Stomach (tissue), 9 donors: ENCODE data around the gene CACNA2D4. TPM values are rescaled to one million over a fixed set of nuclear protein-coding genes. Genes with fewer than 3 reads are reported as not detected.

Source experiments
- DNase-seq, 2 donors: peaks; one replicate each; pipeline versions ENCODE4 v3.0.0 to v3.0.0-alpha.2; 2013 to 2019
- H3K27ac ChIP-seq, 5 donors: fragments of 200-600 bp in 4 of 5; sonication (generic) in 4 of 5; one replicate each; pipeline ENCODE4 v1.5.1; 2013 to 2019; ENCODE audit warnings: mild to moderate bottlenecking in 1 of 5, moderate library complexity in 1 of 5
- H3K27me3 ChIP-seq, 3 donors: fragments of 200-600 bp; sonication (generic); one replicate each; pipeline ENCODE4 v1.5.1; 2017 to 2019; ENCODE audit warnings: mixed run types in 1 of 3
- H3K36me3 ChIP-seq, 4 donors: fragments of 200-600 bp; sonication (generic); 1 replicate in 3 of 4; 2 replicates in 1 of 4; pipeline ENCODE4 v1.5.1; 2016 to 2019
- H3K4me1 ChIP-seq, 4 donors: fragments of 200-600 bp; sonication (generic); one replicate each; pipeline ENCODE4 v1.5.1; 2016 to 2019
- H3K4me3 ChIP-seq, 4 donors: fragments of 200-600 bp; sonication (generic) in 3 of 4; one replicate each; pipeline ENCODE4 v1.5.1; 2016 to 2019; ENCODE audit warnings: mild to moderate bottlenecking in 1 of 4
- H3K9me3 ChIP-seq, 4 donors: fragments of 200-600 bp; sonication (generic); one replicate each; pipeline ENCODE4 v1.5.1; 2016 to 2019
- EP300 ChIP-seq: sonication (generic); formaldehyde crosslinking; IDR thresholded peaks from one replicate; pipeline ENCODE4 v1.6.1; 2017; ENCODE audit warnings: antibody characterized with exemption
- POLR2A ChIP-seq, 4 donors: fragments of 450-650 bp; IDR thresholded peaks; one replicate each; pipeline ENCODE4 v1.6.1; 2016; ENCODE audit warnings: antibody characterized with exemption in 4 of 4, control low read depth in 2 of 4, mild to moderate bottlenecking in 1 of 4, moderate library complexity in 1 of 4
- POLR2AphosphoS5 ChIP-seq, 3 donors: sonication (generic); formaldehyde crosslinking; IDR thresholded peaks; one replicate each; pipeline ENCODE4 v1.6.1; 2016; ENCODE audit warnings: antibody characterized with exemption in 3 of 3
- WGBS, 5 donors: extraction: QIAGEN DNeasy Blood & Tissue Kit in 3 of 5; methylation state at CpG; one replicate each; pipeline versions ENCODE4 v1.1.5 to v1.1.7; 2013 to 2018; 5-methylcytosine and 5-hydroxymethylcytosine counted together
- intact Hi-C: fragments of 100-400 bp; cut with DNase I; formaldehyde crosslinking; loops from one replicate; pipeline ENCODE4 v1.15.1; 2023; ENCODE audit warnings: low total_unique reads
- polyA plus RNA-seq, 3 donors: library from polyadenylated mRNA; stranded (reverse); fragments of 200-250 nt; gene quantifications; one replicate each; pipeline ENCODE4 v1.2.3, GENCODE V29; 2013
- total RNA-seq, 5 donors: library from RNA; depleted of rRNA; stranded (reverse); fragments of >200 nt; gene quantifications; one replicate each; pipeline versions ENCODE4 v1.1.0 to v1.2.3, GENCODE V29; 2014 to 2016
- TF ChIP-seq, protein P1 (sequence below), 7 experiments: fragments of 450-650 bp in 4 of 7; fragments of 200-600 bp in 3 of 7; sonication (generic) in 3 of 7; IDR thresholded peaks; one replicate each; pipeline ENCODE4 v1.5.1; 2016 to 2019; ENCODE audit warnings: antibody characterized with exemption in 7 of 7, control low read depth in 2 of 7, mild to moderate bottlenecking in 1 of 7
- donor health status: healthy with polysubstance abuse.
- donor health status: Bipolar disorder and iron deficiency.
- donor health status: healthy.

Gene CACNA2D4
- total and polyA plus RNA-seq, 8 donors: 0.58 to 3.5 (median 1.8) TPM; not detected in 1

DNA sequence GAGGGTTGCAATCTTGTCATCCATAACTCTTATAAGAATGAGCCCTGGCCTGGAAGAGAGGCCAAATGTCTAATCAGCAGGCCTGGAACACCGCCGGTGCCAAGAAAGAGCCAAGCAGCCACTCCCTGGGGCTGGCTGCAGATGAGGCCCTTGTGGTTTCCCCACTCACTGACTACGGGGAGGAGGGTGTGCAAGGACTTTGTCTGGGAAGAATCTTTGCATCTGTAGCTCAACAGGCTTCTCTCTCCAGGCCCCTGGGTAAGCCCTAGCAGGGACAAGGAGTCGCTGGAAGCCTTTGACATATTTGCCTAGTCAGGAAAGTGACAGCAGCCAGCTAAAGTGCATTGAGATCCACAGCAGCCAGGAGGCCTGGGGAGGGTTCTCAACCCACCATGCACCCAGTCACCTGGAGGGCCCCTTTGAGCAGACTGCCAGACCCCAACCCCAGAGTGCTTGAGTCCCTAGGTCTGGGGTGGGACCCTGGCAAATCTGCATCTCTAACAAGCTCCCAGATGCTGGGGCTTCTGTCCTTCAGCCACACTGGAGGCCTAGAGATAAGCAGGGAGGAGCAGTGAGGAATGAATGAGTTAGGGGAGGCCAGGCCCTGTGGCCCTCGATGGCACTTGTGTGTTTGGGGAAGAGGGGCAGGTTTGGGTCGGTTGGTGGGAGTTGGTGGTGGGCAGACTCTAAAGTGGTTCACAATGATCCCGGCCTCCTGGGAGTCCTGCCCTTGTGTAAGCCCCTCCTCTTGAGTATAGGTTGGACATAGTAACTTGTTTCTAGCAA is 112.0 kb downstream of the CACNA2D4 start:
- Histone ChIP-seq H3K27me3 (no peaks in the 10 kb centered on the region), H3K9me3 (no peaks in the 10 kb centered on the region), H3K4me1 (peaks cover 0 to 7% (median 3%) of the 10 kb centered on the region in 4 donors), H3K27ac (no peak overlapping the region), H3K4me3 (no peak overlapping the region), H3K36me3 (no peaks in the 10 kb centered on the region)
- intact Hi-C loops: no loop called here
- peak in 1 of 2 donors; percentile 46 for DNase-seq
- WGBS, 5 donors: 50 to 74% (median 54%) methylated on average over 6 to 7 of the region's 7 CpGs
- TF ChIP-seq POLR2AphosphoS5 (IDR thresholded peaks at IDR 0.05): no peak
- TF ChIP-seq EP300: no peak
- TF ChIP-seq, protein P1, sequence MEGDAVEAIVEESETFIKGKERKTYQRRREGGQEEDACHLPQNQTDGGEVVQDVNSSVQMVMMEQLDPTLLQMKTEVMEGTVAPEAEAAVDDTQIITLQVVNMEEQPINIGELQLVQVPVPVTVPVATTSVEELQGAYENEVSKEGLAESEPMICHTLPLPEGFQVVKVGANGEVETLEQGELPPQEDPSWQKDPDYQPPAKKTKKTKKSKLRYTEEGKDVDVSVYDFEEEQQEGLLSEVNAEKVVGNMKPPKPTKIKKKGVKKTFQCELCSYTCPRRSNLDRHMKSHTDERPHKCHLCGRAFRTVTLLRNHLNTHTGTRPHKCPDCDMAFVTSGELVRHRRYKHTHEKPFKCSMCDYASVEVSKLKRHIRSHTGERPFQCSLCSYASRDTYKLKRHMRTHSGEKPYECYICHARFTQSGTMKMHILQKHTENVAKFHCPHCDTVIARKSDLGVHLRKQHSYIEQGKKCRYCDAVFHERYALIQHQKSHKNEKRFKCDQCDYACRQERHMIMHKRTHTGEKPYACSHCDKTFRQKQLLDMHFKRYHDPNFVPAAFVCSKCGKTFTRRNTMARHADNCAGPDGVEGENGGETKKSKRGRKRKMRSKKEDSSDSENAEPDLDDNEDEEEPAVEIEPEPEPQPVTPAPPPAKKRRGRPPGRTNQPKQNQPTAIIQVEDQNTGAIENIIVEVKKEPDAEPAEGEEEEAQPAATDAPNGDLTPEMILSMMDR (IDR thresholded peaks at IDR 0.05): no peak
- TF ChIP-seq POLR2A (IDR thresholded peaks at IDR 0.05): no peak

DNA sequence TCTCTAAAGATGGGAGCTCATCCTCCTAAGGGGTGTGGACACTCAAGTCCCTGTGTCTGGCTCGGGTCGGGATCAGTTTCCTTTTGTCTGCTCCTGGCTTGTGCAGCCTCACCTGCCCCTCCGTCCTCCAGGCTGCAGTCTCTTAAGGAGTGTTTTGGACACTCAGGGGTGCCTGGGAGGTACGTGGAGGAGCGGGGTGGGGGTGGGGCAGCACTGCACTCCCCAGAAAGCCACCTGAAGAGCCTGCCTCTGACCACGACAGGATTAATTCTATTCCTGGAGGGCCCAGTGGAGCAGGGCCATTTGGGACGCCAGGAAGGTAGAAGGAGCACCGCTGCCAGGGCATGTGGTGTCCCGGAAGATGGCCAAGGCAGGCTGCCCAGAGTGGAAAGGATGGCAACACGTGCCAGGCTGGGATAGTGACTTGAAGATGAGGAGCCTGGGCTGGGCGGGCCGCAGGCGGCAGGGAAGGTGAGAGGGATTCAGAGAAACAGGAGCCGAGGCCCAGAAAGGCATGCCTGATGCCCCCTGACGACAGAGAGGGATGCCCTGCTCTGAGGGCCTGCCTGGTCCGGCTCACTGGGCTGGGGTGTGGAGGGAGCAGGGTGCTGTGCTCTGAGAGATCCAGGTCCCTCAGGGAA is 112.9 kb downstream of the CACNA2D4 start:
- no peak overlapping the region for H3K27ac ChIP-seq
- 88 to 96% (median 94%) methylated on average over 15 to 16 of the region's 16 CpGs for WGBS, 5 donors
- no peaks in the 10 kb centered on the region for H3K27me3 ChIP-seq
- DNase-seq: no peak
- H3K4me3 ChIP-seq: no peak overlapping the region
- TF ChIP-seq POLR2AphosphoS5 (IDR thresholded peaks at IDR 0.05) (no peak), POLR2A (IDR thresholded peaks at IDR 0.05) (no peak), EP300 (no peak)
- TF ChIP-seq, protein P1 (IDR thresholded peaks at IDR 0.05): no peak
- H3K36me3 ChIP-seq: no peaks in the 10 kb centered on the region
- intact Hi-C loops: no loop called here
- no peaks in the 10 kb centered on the region for H3K9me3 ChIP-seq
- H3K4me1 ChIP-seq: peaks cover 0 to 5% (median 3%) of the 10 kb centered on the region in 4 donors

DNA sequence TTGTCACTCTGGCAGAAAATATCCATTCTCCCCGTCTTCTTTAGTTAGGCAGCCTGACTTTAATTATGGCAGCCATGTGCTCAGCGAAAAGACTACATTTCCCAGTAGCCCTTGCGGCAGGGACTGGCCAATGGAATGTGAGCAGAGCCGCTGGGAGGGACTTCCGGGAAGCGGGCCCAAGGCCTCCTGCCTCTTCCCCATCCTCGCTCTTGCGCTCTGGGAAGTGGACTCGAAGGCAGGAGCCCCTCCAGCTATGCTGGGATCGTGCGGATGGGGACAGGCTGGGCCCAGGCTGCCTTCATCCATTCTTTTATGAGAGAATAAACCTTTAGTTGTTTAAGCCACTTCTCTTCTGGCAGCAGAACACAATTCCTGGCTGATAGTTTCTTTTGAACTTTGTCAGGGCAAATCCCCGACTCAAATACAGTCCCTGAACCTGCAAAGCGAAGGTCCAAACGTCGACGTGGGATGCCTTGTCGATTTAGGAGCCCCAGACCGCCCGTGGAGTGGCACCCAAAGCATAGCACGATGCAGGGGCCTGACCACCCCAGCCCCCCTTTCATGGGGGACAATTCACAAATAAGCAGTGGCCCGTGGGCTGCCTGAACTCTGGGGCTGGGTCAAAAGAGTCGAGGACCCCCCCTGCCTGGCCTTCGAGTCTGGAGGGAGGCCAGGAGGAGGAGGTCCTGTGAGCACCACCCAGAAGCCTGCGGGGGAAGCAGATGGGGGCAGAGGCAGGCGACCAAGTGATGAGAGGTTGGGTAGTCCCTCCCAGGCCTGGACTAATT is 113.7 kb downstream of the CACNA2D4 start:
- 57 to 65% (median 64%) methylated on average over 23 to 25 of the region's 25 CpGs for WGBS, 5 donors
- Histone ChIP-seq H3K9me3 (no peaks in the 10 kb centered on the region), H3K36me3 (no peaks in the 10 kb centered on the region), H3K4me3 (no peak overlapping the region), H3K27ac (peak overlapping the region in 2 of 5 donors; percentile 36 to 53), H3K27me3 (no peaks in the 10 kb centered on the region), H3K4me1 (peaks cover 0 to 5% (median 3%) of the 10 kb centered on the region in 4 donors)
- TF ChIP-seq POLR2AphosphoS5 (IDR thresholded peaks at IDR 0.05) (peak in 2 of 3 donors; percentile 13 to 79), EP300 (no peak), POLR2A (IDR thresholded peaks at IDR 0.05) (no peak)
- intact Hi-C loops: no loop called here
- DNase-seq: peak; percentile 85 to 96

DNA sequence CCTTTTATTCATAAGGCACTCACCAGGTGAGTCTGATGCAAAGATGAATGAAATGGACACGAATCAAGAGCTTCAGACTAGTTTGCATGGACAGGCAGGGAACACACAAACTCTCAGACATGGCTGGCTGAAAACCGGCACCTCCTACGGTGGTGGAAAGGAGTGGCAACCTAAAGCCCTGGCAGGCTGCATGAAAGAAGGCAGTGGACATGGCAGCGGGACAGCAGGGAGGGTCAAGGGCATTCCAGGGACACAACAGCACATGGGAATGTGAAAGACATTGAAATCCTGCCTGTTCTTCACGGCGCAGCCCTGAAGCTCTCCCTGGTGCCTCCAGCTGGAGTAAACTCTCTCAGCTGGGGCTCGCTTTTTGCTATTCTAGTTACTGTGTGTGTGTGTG is 114.7 kb downstream of the CACNA2D4 start:
- Histone ChIP-seq H3K27me3 (no peaks in the 10 kb centered on the region), H3K36me3 (no peaks in the 10 kb centered on the region), H3K4me3 (no peak overlapping the region), H3K27ac (no peak overlapping the region), H3K4me1 (peaks cover 0 to 5% (median 3%) of the 10 kb centered on the region in 4 donors), H3K9me3 (no peaks in the 10 kb centered on the region)
- 74 to 88% (median 86%) methylated on average over 4 to 7 of the region's 7 CpGs for WGBS, 5 donors
- intact Hi-C loops: no loop called here
- TF ChIP-seq, protein P1 (IDR thresholded peaks at IDR 0.05): no peak
- TF ChIP-seq POLR2AphosphoS5 (IDR thresholded peaks at IDR 0.05): no peak
- TF ChIP-seq POLR2A (IDR thresholded peaks at IDR 0.05): no peak
- no peak for TF ChIP-seq EP300
- DNase-seq: no peak
